Activated CD8-positive, alpha-beta memory T cell treated with anti-CD3 and anti-CD28 coated beads for 4 hours (primary cell): ENCODE results near the gene TMCC1.
"Not testable (repeated sequence)": the region's sequence is repeated elsewhere in the genome, so short reads cannot be mapped to it uniquely, and the experiment has no call there.

Source experiments
- DNase-seq, 2 donors: peaks; one replicate each; pipeline ENCODE4 v3.0.0-alpha.2; 2020; ENCODE audit warnings: low read depth in 2 of 2

Gene TMCC1

DNA sequence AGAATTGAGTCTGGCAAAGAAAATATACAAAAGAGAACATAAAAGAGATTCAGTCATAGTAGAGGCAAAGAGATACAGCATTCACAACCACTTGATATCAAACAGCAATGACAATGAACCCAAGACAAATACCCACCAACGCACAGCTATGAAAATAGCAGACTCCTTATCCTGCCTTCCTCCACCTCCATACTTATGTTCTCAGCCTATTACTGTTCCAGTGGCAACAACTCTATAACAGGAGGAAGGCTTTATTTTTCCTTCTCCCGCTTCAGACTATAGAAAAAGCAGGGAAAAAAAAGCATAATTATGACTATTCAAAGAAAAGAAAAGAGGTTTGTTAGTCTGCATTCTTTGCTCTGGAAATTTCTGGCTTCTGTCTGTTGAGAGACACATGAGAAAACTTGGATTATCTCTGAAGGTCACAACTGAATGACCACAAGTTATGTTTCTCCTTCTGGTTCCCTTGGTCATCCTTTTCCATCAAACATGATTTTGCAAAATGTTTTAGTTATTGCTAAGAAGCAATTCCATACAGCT lies 205.9 kb downstream of the TMCC1 start:
- DNase-seq: no peak

DNA sequence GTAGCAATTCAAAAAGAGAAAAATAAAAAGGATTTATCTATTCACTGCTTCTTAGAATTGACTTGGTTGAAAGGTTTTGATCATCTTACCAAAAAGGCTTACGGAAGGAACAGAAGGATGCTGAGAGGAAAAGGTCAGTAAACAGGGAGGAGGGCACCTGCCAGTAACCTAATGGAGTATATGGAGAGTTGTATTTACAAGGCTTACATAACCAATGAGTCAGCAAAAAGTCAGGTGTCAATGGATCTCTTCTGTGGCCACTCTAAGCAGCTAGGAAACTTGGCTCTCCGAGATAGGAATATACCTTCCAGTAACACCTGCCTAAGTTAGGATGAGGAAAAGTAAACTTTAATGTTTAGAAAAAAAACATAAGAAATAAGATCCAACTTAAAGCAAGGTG lies 206.6 kb downstream of the TMCC1 start:
- DNase-seq: no peak

DNA sequence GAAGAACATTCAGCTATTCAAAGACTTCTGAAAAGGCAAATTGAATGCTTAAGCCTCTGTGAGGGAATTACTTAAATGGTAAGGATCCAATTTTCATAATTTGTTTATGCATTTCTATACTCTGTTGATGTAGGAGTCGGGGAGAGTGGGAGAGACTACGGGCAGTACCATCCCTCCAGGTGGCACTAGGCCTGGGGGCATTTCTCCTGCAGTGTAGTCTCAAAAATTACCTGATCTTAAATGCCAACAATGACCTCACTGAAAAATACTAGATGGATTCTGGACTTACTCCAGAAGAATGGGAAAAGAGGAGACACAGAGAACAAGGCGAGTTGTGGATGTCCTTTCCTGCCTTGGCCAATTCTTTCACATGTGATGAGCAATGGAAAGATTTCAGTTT lies 209.2 kb downstream of the TMCC1 start:
- DNase-seq: no peak

DNA sequence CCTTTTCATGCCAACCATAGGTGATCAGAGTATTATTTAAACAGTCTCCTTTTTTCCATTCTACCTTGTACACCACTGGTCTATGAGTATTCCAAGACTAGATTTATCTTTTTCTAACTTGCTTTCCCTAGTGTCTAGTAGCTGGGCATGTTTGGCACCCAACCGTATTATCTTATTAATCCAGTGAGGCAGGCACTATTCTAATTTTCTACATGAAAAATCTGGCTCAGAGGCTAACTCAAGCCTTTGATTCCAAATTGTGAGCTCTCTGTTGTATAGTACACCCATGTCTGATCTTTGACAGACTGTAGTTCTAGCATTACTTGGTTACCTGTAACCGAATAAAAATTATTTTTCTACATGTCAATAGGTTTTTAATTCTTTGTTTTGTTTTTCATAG lies 210.3 kb downstream of the TMCC1 start:
- no peak for DNase-seq

DNA sequence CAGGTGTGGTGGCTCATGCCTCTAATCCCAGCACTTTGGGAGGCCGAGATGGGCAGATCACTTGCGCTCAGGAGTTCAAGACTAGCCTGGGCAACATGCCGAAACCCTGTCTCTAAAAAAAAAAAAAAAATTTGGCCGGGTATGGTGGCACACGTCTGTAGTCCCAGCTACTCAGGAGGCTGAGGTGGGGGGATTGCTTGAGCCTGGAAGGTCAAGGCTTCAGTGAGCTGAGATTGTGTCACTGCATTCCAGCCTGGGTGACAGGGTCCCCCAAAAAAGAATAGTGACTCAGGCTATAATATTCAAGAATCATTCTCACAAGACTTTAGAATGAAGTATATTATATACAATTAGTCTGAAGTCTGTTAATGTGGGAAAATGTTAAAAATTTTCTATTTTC lies 216.5 kb downstream of the TMCC1 start:
- DNase-seq: no peak

DNA sequence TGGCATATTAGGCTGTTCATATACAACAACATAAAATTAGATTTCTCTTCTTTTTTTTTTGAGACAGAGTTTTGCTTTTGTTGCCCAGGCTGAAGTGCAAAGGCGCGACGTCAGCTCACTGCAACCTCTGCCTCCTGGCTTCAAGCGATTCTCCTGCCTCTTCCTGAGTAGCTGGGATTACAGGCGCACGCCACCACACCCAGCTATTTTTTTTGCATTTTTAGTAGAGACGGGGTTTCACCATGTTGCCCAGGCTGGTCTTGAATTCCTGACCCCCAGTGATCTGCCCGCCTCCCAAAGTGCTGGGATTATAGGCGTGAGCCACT lies 218.8 kb downstream of the TMCC1 start:
- not testable (repeated sequence) for DNase-seq

DNA sequence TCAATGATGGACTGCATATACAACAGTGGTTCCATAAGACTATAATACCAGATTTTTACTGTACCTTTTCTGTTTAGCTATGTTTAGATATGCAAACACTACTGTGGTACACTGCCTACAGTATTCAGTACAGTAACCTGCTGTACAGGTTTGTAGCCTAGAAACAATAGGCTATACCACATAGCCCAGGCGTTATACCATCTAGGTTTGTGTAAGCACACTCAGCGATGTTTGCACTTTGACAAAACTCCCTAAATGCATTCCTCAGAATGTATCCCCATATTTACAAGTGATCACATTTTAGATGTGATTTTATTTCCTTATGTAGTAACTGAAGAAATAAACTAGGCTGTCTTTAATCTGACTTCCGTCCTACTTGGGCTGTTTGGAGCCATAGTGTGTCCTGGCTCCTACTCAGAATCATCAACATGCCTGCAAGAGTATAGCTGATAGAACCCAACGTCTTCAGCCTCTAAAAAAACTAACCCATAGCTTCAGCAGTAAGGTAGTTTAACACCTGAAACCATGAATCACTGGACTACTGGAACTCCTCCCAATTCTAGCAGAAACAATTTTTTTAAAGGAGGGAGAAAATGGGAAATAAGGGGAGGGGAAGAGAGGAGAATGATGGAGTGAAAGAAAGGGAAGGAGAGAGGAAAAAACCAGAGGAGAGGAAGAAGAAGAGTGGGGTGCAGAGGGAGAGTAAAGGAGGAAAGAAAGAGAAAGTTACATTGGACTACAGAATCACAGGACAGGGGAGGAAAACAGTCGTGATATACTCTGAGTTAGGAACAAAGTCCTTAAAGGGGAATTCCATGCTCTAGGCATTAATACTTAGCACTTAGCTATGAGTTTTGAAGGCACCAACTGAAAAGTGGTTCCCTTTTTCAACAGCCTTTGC lies 219.4 kb downstream of the TMCC1 start:
- DNase-seq: no peak

DNA sequence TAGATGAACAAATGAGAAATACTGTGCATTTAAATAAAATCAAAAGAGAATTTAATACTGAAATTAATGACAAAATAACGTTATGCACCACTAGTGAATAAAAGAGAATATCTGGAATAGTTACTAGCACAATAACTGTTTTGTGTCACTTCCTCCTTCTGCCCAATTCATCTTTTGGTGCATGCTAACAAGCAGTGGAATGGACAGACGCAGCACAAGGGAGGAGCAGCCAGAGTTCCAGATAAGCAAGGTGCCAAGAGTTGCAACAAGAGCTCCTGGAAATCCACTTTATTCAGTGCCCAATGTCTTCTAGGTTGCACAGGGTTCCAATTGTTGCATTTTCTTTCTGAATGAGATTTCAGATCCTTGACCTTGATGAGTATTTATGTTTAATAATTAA lies 220.5 kb downstream of the TMCC1 start:
- no peak for DNase-seq

DNA sequence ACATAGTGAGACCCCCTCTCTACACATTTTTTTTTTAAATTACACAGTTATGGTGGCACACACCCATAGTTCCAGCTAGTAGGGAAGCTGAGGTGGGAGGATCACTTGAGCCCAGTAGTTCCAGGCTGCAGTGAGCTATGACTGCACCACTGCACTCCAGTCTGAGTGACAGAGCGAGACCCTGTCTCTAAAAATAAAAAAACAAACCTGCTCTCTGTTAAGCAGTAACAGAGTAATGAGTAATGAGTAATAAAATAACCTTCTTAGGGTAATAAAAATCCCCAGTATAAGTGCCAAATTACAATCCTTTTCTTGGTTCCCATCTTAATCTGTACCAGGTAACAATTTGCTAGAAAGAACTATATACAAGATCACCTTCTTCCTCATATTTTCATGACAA lies 221.1 kb downstream of the TMCC1 start:
- no peak for DNase-seq

DNA sequence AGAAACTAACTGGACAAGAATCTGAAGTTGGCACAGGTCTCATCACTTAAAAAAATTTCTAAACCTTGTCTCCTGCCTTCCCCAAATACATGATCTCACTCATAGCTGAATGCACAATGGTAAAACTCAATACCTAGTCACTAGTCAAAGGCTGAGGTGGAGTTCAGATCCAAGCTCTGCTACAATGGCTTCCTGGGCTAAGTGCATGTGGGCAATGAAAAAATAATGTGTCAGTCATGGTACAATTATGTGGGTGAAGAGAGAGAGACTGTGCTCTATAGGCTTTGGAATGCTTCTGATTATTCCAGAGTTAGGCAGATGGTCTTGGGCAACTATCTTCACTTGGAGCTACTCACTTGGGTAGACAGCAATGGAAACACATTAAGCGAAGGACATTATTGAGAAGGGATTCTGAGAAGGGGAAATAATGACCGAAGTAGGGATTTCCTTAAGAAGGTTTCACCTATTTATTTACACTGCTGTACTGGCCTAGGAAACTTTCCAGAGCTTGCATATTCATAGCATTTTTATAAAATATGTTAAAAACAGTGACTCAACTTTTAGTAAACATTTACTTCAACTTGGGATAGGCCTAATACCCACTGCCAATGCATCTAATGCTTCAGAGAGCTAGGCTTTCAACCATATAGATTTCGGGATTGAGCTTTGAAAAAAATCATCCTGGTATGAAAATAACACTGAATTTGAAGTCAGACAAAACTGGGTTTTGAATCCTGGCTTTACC lies 228.3 kb downstream of the TMCC1 start:
- DNase-seq: no peak

DNA sequence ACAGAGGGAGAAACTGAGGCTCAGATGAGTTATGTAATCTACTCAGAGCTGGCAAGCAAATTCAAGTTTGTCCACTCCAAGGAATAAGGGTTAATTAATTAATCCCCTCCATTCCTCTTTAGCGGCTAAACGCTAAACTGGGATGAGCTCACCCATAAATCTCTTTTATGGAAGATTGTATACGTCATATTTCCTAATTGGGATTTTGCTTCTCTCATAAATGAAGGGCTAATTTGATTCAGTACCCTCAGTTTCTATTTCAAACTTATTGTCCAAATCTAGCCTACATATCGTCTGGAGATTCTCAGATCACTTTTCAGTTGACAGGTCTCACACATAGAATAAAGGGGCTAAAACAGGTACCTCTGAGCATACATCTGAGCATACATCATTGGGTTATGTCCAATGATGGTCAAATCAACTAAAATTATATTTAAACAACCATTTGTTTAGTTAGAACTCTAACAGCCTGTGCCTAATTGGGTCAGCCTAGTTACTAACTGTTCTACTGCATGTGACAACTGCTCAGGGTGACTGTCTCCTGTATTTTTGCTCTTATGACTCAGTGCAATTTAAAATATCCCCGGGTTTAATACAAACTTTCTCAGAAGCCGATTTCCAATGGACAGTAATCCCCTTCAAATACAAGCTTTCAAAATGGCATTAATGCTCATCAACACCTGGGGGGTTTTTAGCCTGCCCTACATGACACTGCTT lies 229.4 kb downstream of the TMCC1 start:
- DNase-seq: no peak

DNA sequence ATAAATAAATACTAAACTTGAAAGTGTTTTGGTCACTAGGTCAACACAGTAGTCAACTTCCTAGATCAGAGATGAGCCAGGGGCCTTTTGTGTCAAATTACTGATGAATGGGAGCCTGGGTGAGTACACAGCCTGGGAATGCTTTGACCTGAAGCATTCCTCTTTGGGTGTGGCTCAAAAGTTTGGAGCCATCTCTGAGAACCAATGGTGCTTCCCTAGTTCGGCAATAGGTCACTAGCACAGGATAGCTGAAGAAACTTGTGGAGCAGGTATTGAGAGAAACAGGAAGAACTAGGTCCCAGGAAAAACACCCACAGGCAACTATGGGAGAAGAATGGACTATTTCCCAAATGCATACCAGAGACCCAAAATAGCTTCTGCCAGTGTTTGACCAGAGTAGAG lies 230.5 kb downstream of the TMCC1 start:
- DNase-seq: no peak

DNA sequence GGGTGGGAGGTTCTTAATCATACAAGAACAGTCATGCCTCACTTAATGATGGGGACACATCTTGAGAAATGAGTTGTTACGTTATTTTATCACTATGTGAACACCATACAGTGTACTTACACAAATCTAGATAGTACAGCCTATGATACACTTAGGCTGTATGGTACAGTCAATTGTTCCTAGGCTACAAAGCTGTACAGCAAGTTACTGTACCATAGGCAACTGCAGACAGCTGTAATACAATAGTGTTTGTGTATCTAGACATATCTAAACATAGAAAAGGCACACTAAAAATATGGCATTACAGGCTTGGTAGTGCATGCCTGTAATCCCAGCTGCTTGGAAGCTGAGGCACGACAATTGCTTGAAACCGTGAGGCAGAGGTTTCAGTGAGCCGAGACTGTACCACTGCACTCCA lies 231.3 kb downstream of the TMCC1 start:
- DNase-seq: no peak

DNA sequence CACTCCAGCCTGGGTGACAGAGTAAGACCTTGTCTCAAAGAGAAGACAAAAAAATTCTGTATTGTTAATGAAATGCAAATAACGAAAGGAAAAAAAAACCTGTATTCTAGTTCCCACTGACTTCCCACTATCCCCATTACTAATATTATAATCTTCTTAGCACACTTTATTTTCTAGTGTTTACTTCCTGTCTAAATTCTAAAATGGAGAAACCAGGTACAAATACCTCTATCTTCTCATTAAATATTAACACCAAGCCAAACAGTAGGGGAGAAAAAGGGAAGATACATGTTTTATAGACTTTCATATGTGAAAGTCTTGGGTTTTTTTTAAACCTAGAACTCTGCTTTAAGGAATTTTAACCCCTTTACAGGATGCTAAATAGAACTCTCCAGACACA lies 231.7 kb downstream of the TMCC1 start:
- no peak for DNase-seq

DNA sequence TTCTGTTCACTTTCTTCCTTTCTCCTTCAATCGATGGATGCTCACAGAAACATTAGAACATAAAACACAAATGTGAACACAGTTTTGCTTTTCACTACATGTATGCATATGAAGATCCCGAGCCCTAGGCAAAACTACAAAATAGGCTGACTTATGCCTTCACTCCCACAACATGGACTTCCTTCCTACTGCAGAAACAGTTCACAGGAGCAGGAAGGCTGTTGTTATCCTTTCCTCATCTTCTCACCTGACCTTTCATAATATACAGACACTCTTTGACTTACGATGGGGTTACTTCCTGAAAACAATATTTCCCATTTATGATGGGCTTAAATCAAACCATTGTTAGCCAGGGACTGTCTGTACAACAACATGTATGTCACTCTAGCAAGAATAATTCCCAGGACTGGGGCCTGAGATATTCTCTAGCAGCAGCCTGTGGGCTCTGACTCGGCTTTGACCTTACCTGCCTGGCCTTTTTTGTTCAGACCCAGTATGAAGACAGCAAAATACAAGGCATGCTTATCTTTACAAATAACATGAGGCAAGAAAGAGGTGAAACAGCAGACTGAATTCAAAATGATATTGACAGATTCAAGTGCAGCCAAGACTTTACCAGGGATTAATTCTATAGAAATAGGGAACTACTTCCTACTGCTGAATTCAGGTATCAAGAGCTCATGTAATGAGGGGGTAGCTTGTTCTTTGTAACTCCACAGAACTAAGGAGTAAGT lies 235.2 kb downstream of the TMCC1 start:
- no peak for DNase-seq

DNA sequence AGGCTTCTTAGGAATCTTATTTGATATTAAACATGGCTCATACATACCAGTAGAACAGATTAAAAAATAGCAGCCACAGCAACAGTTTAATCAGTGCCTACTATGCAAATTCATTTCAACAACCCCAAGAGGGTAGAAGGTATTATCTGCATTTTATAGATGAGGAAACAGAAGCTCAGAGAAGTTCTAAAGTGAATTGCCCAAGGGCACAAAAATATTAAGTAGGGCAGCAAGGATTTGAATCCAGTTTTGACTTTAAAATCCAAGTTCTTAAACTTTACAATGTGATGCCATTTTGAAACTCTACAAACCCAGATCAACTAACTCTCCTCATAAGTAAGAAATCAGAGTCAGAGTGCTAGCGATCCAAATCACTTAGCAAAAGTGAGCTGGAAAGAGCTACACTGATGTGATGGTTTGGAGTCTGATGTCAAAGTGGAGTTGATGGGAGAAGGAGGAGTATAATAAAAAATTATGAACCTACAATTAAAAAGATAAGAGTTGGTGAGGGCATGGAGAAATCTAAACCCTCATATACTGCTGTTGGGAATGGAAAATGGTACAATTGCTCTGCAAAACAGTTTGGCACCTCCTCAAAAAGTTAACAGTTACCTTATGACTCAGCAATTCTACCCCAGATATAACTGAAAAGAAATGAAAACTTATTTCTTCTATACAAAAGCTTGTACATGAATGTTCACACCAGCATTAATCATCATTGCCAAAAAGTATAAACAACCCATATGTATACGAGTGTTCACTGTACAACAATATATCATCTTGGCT lies 236.1 kb downstream of the TMCC1 start:
- no peak for DNase-seq

DNA sequence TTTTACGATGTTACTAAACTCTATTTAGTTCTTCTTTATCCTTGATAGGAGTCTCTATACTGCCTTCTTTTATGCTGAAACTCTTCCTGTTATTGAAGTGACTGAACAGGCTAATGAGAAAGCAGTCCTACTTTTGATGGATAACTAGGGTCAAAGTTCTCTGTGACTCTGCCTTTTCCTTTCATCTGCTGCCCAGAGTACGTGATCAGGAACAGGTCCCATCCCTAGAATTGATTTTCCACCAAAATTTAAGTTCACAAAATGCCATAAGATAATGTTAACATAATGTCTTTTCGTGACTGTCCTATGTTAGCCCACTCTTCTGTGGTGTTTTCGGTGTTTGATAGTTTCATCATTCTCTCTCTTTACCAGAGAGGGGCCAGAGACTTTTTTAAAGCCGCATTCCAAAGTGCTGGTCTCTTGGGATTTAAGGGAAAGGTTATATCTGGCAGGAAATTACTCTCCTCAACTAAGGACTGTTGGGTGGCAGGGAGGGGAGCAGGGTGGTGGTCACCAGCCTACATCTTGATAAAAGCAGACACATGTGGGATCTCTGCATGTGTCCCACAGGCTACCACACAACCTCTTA lies 236.8 kb downstream of the TMCC1 start:
- no peak for DNase-seq

DNA sequence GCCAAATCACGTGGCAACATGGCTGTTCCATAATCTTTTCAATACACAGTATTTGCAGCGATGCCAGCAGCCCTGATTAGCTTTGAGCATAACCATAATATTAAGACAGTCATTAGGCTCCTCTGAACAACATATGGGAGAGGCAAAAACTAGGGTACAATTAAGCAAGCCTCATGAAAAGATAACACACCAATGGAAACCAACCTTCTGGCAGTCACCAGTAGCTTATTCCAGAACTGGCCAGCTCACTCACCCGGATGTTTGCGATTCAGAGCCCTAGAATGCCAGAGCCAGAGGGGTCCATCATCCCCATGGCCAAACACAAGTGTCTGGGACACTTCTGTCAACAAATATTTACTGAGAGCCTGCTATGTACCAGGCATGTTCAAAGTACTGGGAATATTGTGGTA lies 238.2 kb downstream of the TMCC1 start:
- no peak for DNase-seq

DNA sequence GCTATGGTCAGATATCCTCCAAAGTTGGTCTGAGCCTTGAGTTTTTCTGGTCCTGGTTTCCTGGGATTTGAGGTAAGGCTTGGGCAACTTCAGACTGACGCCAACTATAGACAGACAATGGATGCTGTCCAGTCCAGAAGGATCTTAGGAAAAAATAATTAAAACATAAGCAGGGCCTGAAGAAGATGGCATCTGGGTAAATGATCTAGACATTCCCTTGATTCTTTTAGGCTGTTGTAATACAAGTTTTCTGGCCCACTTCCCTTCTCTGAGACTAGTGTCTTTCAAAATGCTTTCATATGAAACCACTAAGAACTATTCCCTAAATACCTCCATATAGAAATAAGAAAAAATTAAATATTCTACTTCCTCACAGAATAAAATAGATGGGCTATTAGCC lies 239.4 kb downstream of the TMCC1 start:
- DNase-seq: no peak

DNA sequence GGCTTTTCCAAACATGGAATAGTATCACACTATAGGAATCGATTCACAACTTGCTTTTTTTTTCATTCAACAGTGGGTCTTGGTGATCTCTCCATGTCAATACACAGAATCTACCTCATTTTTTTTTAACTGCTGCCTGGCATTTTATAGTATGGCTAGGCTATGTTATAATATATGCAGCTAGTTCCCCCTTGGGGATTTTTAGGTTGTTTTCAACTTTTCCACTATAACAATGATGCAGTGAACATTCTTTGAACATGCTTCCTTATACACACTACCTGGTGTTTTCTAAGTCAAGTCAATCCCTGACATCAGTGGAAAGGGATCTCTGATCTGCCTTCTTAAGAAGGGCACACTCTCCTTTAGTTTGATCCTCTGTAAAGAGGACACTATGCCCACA lies 240.5 kb downstream of the TMCC1 start:
- no peak for DNase-seq
